ENCODE data around the gene PARVB.

- no peak for TF ChIP-seq CTCF (conservative IDR thresholded peaks at IDR 0.05 in 1 of 2, IDR thresholded peaks at IDR 0.05 in 1 of 2; ENCODE audit: low read depth in 1 of 2, low read length in 2 of 2)
- no peak for TF ChIP-seq EZH2 (IDR thresholded peaks at IDR 0.05; ENCODE audit: low read length, missing control alignments)
Measured at GRCh38 chr22:44154436-44154942, 130.4 kb downstream of the PARVB start.
